Upper lobe of left lung (tissue), 4 donors: ENCODE data around the gene SDK1.

Experiments
- POLR2AphosphoS5 ChIP-seq, 2 donors: sonication (generic); formaldehyde crosslinking; IDR thresholded peaks; one replicate each; pipeline ENCODE4 v1.5.1; 2017; ENCODE audit warnings: antibody characterized with exemption in 2 of 2
- TF ChIP-seq, protein P1 (sequence below), 6 experiments: fragments of 450-650 bp in 4 of 6; fragments of 200-600 bp in 2 of 6; sonication (generic) in 2 of 6; IDR thresholded peaks; one replicate each; pipeline ENCODE4 v1.5.1; 2016 to 2019; ENCODE audit warnings: antibody characterized with exemption in 6 of 6

DNA sequence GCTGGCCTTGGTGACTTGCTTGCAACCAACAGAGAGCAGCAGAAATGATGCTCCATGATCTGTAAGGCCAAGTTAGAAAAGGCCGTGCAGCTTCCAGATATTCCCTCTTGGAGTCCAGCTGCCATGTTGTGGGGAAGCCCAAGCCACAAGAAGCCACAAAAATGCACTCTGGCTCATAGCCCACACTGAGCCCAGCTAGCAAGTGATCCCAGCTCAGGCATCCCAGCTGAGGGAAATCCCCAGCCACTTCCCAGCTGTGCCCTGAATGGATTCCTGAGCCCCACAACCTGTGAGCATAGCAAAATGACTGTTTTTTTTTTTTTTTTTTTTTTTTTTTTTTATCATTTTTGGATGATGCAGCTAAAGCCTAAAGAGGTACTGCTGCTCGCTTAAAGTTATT lies 11.1 kb upstream of the SDK1 start:
- TF ChIP-seq, protein P1, sequence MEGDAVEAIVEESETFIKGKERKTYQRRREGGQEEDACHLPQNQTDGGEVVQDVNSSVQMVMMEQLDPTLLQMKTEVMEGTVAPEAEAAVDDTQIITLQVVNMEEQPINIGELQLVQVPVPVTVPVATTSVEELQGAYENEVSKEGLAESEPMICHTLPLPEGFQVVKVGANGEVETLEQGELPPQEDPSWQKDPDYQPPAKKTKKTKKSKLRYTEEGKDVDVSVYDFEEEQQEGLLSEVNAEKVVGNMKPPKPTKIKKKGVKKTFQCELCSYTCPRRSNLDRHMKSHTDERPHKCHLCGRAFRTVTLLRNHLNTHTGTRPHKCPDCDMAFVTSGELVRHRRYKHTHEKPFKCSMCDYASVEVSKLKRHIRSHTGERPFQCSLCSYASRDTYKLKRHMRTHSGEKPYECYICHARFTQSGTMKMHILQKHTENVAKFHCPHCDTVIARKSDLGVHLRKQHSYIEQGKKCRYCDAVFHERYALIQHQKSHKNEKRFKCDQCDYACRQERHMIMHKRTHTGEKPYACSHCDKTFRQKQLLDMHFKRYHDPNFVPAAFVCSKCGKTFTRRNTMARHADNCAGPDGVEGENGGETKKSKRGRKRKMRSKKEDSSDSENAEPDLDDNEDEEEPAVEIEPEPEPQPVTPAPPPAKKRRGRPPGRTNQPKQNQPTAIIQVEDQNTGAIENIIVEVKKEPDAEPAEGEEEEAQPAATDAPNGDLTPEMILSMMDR (IDR thresholded peaks at IDR 0.05): no peak
- no peak for TF ChIP-seq POLR2AphosphoS5 (IDR thresholded peaks at IDR 0.05)
